Measurements from ENCODE around the gene TUT1.
"Not testable (repeated sequence)": the region's sequence is repeated elsewhere in the genome, so short reads cannot be mapped to it uniquely, and the experiment has no call there.

The TUT1 gene

GRCh38 chr11:62556875-62557631 lies 34.3 kb downstream of the TUT1 start:
- DNase-seq (ENCODE audit: low read depth in 2 of 3, low spot score in 2 of 3) = no peak

- DNase-seq (ENCODE audit: low read depth in 2 of 3, low spot score in 2 of 3) = peak in 2 of 3 experiments; percentile 69 to 72
These were observed 35.0 kb downstream of the TUT1 start for GRCh38 chr11:62556108-62556874.

GRCh38 chr11:62555464-62556107 lies 35.7 kb downstream of the TUT1 start:
- DNase-seq (ENCODE audit: low read depth in 2 of 3, low spot score in 2 of 3) = no peak

- DNase-seq (ENCODE audit: low read depth in 2 of 3, low spot score in 2 of 3) = no peak
These were observed 36.7 kb downstream of the TUT1 start for GRCh38 chr11:62554387-62555167.

GRCh38 chr11:62553839-62554361 lies 37.4 kb downstream of the TUT1 start:
- DNase-seq (ENCODE audit: low read depth in 2 of 3, low spot score in 2 of 3) = no peak

- DNase-seq (ENCODE audit: low read depth in 2 of 3, low spot score in 2 of 3) = no peak
These were observed 38.1 kb downstream of the TUT1 start for GRCh38 chr11:62553080-62553838.

- DNase-seq (ENCODE audit: low read depth in 2 of 3, low spot score in 2 of 3) = no peak
These were observed 38.7 kb downstream of the TUT1 start for GRCh38 chr11:62552485-62553079.

- DNase-seq (ENCODE audit: low read depth in 2 of 3, low spot score in 2 of 3) = not testable (repeated sequence)
These were observed 40.8 kb downstream of the TUT1 start for GRCh38 chr11:62550478-62550877.

- no peak for DNase-seq (ENCODE audit: low read depth in 2 of 3, low spot score in 2 of 3)
These were observed 42.6 kb downstream of the TUT1 start for GRCh38 chr11:62548545-62549335.

DNA sequence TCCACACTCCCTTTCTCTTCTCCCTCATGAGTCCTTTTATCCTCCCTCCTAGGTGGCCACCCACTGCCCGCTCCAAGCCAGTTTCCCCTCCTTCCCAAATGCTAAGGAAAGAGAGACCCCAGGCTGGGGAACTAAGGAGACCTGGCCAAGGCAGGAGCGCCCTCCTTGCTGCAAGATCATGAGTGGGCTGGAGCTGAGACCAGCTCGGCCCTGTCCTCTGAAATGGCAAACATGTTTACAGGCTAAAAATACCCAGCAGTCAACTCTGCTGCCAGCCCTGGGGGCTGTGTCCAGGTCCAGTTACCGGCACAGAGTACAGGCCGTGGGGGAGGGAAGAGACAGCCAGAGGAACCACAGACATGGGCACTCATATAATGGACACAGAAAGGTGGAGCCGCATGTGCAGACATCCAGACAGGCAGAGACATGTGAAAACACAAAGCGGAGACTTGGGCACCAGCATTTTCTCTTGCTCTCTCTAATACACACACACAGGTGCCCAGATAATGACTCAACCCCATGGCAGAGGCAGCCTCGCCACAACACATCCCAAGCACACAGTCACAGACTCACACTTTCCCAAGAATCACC lies 43.5 kb downstream of the TUT1 start:
- DNase-seq (ENCODE audit: low read depth in 2 of 3, low spot score in 2 of 3) = no peak

GRCh38 chr11:62546929-62547625 lies 44.2 kb downstream of the TUT1 start:
- DNase-seq (ENCODE audit: low read depth in 2 of 3, low spot score in 2 of 3) = no peak

- DNase-seq (ENCODE audit: low read depth in 2 of 3, low spot score in 2 of 3) = peak in 1 of 3 experiments; percentile 50
These were observed 44.9 kb downstream of the TUT1 start, which contains the start of gene AHNAK for GRCh38 chr11:62546244-62546928. TSS of gene AHNAK (minus strand) at chr11:62546806. CDS start at chr11:62536098, 10,708 bp downstream.

DNA sequence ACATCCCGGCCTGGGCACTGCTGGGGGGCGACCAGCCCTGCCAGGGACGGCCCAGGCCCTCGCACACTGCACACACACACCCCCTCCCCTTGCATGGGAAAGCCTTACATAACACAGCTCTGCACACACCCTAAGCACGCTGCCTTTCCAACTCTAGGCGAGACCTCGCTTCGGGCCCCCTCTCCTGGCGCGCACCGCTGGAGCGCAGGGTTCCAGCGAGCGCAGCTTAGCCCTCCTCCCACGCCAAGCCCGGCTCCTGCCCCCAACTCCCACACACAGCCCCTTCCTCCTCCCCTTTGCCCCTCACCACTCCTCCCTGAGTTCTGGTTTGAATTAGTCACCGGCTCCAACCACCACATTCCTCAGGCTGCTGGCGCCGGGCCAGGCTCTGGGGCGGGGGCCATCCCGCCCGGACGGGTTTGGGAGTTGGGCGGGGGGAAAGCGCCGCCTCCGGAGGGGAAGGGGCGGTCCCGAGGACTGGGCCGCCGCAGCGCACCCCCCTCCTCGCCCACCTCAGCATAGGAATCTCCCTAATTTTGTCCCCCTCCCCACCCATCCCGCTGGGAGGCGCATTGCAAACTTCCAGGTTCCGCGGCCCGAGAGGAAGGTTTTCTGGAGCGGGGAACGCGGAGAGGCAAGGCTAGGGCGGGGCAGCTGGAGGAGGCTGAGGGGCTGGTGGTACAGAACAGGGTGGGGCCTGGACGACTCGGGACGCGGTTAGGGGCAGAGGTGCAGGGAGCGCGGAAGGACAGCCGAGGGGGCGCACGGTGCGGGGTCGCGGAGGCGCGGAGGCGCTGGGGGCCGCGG lies 45.7 kb downstream of the TUT1 start:
- DNase-seq (ENCODE audit: low read depth in 2 of 3, low spot score in 2 of 3) = peak in 1 of 3 experiments; percentile 40

DNA sequence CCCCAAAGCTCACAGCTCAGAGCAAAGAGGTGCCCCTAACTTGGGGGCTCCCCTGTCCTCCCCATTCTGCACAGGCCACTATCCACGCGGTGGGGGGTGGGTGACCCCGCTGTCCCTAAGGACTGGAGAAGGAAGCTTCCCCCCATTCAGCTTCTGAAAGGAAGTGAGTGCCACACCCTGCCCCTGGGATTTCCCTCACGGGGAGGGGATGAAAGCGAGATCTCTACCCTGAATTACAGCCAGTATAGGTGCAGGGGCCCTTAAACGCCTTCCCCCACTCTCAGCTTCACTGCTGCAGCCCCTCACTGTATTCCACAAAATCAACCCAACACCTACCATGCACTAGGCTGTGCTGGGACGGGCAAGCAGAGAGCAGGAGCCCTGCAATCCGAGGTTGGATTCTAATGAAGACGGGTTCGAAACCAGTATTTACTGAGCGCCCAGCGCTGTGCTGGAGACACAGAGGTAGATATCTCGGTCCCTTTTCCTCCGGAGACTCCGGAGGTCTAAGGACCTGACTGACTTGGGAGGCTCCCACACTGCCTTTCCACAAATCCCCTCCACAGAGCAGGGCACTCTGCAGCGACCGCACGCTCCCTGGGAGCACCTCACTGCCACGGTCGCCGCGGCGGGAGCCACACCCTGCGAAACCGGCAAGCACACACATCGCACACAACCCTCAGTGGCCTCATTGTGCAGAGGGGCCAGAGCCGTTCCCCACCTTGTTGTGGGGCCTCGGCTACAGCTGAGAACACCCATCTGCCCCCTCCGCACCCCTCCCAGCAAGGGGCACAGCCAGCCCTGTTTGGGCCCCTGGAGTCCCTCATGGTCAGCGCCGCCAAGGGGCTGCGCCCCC lies 46.5 kb downstream of the TUT1 start:
- DNase-seq (ENCODE audit: low read depth in 2 of 3, low spot score in 2 of 3) = no peak

DNA sequence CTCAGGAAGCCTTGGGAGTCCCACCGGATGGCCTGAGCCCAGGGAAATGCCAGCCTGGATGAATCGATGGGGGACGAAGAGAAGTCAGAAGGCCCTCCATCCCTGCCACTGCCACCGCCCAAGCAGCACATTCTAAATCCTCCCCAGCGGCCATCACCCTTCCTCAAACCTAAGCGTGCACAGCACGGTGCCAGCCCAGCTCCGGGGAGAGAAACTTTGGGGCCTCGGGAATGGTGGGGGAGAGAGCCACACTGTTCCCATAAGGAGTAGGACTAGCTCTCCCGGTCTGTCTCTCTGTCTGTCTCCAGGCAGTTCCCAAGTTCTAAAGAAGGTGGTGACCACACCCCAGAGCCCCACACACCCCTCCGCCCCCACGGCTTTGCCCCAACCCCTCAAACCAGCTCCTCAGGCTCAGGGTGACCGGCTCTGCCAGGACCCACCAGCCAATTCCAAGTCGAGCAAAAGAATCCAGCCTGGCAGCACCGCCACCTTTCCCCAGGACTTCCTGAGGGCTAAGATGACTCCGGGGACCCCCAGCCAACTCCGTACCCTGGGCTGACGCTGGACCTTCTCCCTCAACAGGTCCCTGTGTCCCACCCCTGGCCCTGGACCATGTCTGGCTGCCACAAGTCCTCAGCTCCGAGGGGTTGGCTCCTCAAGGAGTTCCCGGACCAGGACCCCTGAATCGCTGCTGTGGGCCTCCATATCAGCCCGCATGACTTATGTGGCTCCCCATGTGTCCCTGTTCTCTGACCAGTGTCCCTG lies 47.5 kb downstream of the TUT1 start:
- no peak for DNase-seq (ENCODE audit: low read depth in 2 of 3, low spot score in 2 of 3)

Measured in activated CD8-positive, alpha-beta memory T cell treated with anti-CD3 and anti-CD28 coated beads for 48 hours (primary cell).